H9 (cell line): Measurements from ENCODE around the gene SIGLEC5. TPM values are rescaled to one million over a fixed set of nuclear protein-coding genes. Genes with fewer than 3 reads are reported as not detected.

Experiments used
- DNase-seq: peaks from one replicate; pipeline ENCODE4 v3.0.0-alpha.2; 2017
- H2AFZ ChIP-seq: one replicate; pipeline ENCODE4 v1.6.1; 2013; ENCODE audit warnings: mild to moderate bottlenecking, low read length, control low read depth, moderate library complexity
- H2AK5ac ChIP-seq: 2 replicates; pipeline ENCODE4 v1.6.1; 2013; ENCODE audit warnings: low read length, control low read depth, mixed read lengths; ENCODE audit not compliant: insufficient read length
- H2BK120ac ChIP-seq: one replicate; pipeline ENCODE4 v1.6.1; 2013; ENCODE audit warnings: low read depth, mild to moderate bottlenecking, low read length, control low read depth, inconsistent platforms; ENCODE audit not compliant: poor library complexity, severe bottlenecking
- H2BK12ac ChIP-seq: 2 replicates; pipeline ENCODE4 v1.6.1; 2013; ENCODE audit warnings: low read length, control low read depth, mixed read lengths, low read depth; ENCODE audit not compliant: insufficient read length
- H2BK15ac ChIP-seq: 2 replicates; pipeline ENCODE4 v1.6.1; 2013; ENCODE audit warnings: low read depth, low read length, control low read depth
- H2BK20ac ChIP-seq: one replicate; pipeline ENCODE4 v1.6.1; 2013; ENCODE audit warnings: low read depth, mild to moderate bottlenecking, low read length, control low read depth, inconsistent platforms; ENCODE audit not compliant: poor library complexity, severe bottlenecking
- H2BK5ac ChIP-seq: 2 replicates; pipeline ENCODE4 v1.6.1; 2013; ENCODE audit warnings: low read length, control low read depth, mixed read lengths; ENCODE audit not compliant: insufficient read length
- H3K14ac ChIP-seq: 2 replicates; pipeline ENCODE4 v1.6.1; 2013; ENCODE audit warnings: low read length, control low read depth; ENCODE audit not compliant: insufficient read depth
- H3K18ac ChIP-seq: 2 replicates; pipeline ENCODE4 v1.6.1; 2013; ENCODE audit warnings: low read depth, mild to moderate bottlenecking, mixed read lengths, low read length, control low read depth; ENCODE audit not compliant: insufficient read length
- H3K23ac ChIP-seq: 2 replicates; pipeline ENCODE4 v1.6.1; 2013; ENCODE audit warnings: low read length, control low read depth, mixed read lengths, low read depth; ENCODE audit not compliant: insufficient read length
- H3K23me2 ChIP-seq: 2 replicates; pipeline ENCODE4 v1.6.1; 2013; ENCODE audit warnings: low read depth, mild to moderate bottlenecking, mixed read lengths, low read length, control low read depth; ENCODE audit not compliant: insufficient read length, poor library complexity, severe bottlenecking
- H3K27ac ChIP-seq: 2 replicates; pipeline ENCODE4 v1.5.1; 2013; ENCODE audit warnings: low read length, control low read depth, mixed read lengths, low read depth; ENCODE audit not compliant: insufficient read length
- H3K27me3 ChIP-seq: 2 replicates; pipeline ENCODE4 v1.6.1; 2013; ENCODE audit warnings: low read length, control low read depth, inconsistent platforms; ENCODE audit not compliant: insufficient read depth
- H3K4ac ChIP-seq: 2 replicates; pipeline ENCODE4 v1.6.1; 2013; ENCODE audit warnings: low read depth, mild to moderate bottlenecking, control low read depth, inconsistent platforms, low read length, moderate library complexity
- H3K4me1 ChIP-seq: 2 replicates; pipeline ENCODE4 v1.6.1; 2013; ENCODE audit warnings: low read length, control low read depth, inconsistent platforms; ENCODE audit not compliant: insufficient read depth
- H3K4me2 ChIP-seq: 2 replicates; pipeline ENCODE4 v1.6.1; 2013; ENCODE audit warnings: low read length, control low read depth, mixed read lengths; ENCODE audit not compliant: insufficient read length, insufficient read depth
- H3K56ac ChIP-seq: 2 replicates; pipeline ENCODE4 v1.6.1; 2013; ENCODE audit warnings: low read depth, mild to moderate bottlenecking, mixed read lengths, low read length, control low read depth; ENCODE audit not compliant: insufficient read length
- H3K79me1 ChIP-seq: 2 replicates; pipeline ENCODE4 v1.6.1; 2013; ENCODE audit warnings: low read depth, mild to moderate bottlenecking, moderate library complexity, low read length, control low read depth, inconsistent platforms; ENCODE audit not compliant: insufficient read depth, poor library complexity, severe bottlenecking
- H3K79me2 ChIP-seq: 2 replicates; pipeline ENCODE4 v1.6.1; 2013; ENCODE audit warnings: low read length, control low read depth, inconsistent platforms; ENCODE audit not compliant: insufficient read depth
- H3K9ac ChIP-seq: 2 replicates; pipeline ENCODE4 v1.6.1; 2013; ENCODE audit warnings: low read length, control low read depth, mixed read lengths; ENCODE audit not compliant: insufficient read length; ENCODE audit errors: extremely low read depth
- H3K9me3 ChIP-seq: one replicate; pipeline ENCODE4 v1.6.1; 2013; ENCODE audit warnings: low read depth, low read length, inconsistent platforms; ENCODE audit not compliant: control insufficient read depth
- H3T11ph ChIP-seq: one replicate; pipeline ENCODE4 v1.6.1; 2013; ENCODE audit warnings: mild to moderate bottlenecking, low read length, control low read depth, inconsistent platforms
- H4K20me1 ChIP-seq: one replicate; pipeline ENCODE4 v1.6.1; 2013; ENCODE audit not compliant: control insufficient read depth, insufficient read length, insufficient read depth
- H4K5ac ChIP-seq: 2 replicates; pipeline ENCODE4 v1.6.1; 2013; ENCODE audit warnings: low read depth, mild to moderate bottlenecking, mixed read lengths, low read length, control low read depth; ENCODE audit not compliant: insufficient read length
- H4K8ac ChIP-seq: replicated peaks from 2 replicates; pipeline ENCODE4 v1.6.1; 2013; ENCODE audit warnings: low read length, control low read depth, mixed read lengths, low read depth; ENCODE audit not compliant: insufficient read length
- H4K91ac ChIP-seq: 2 replicates; pipeline ENCODE4 v1.6.1; 2013; ENCODE audit warnings: low read depth, mild to moderate bottlenecking, moderate library complexity, mixed read lengths, low read length, control low read depth; ENCODE audit not compliant: insufficient read length
- H3K27ac Mint-ChIP-seq, 3 experiments: 2 replicates in 2 of 3; 3 replicates in 1 of 3; pipeline ENCODE4 v1.8.0; 2020 to 2021; ENCODE audit warnings: mixed read lengths in 3 of 3, mild to moderate bottlenecking in 1 of 3, moderate library complexity in 1 of 3
- H3K27me3 Mint-ChIP-seq: 2 replicates; pipeline ENCODE4 v1.8.0; 2021; ENCODE audit warnings: low read depth, mild to moderate bottlenecking, moderate library complexity, mixed read lengths
- H3K36me3 Mint-ChIP-seq, 3 experiments: 2 replicates in 2 of 3; 3 replicates in 1 of 3; pipeline ENCODE4 v1.8.0; 2020 to 2021; ENCODE audit warnings: low read depth in 3 of 3, mixed read lengths in 3 of 3; ENCODE audit not compliant: insufficient read depth in 1 of 3
- H3K4me1 Mint-ChIP-seq, 2 experiments: 2 replicates each; pipeline ENCODE4 v1.8.0; 2020; ENCODE audit warnings: mixed read lengths in 2 of 2
- H3K4me3 Mint-ChIP-seq, 2 experiments: 2 replicates in 1 of 2; 3 replicates in 1 of 2; pipeline ENCODE4 v1.8.0; 2020 to 2021; ENCODE audit warnings: mild to moderate bottlenecking in 2 of 2, mixed read lengths in 2 of 2, moderate library complexity in 1 of 2
- H3K9me3 Mint-ChIP-seq, 2 experiments: 2 replicates in 1 of 2; 3 replicates in 1 of 2; pipeline ENCODE4 v1.8.0; 2020; ENCODE audit warnings: mild to moderate bottlenecking in 2 of 2, mixed read lengths in 2 of 2, moderate library complexity in 1 of 2
- WGBS: extraction: QIAGEN DNeasy Blood & Tissue Kit; methylation state at CpG from one replicate; pipeline ENCODE4 v1.1.7; 2013; ENCODE audit warnings: missing lambda C conversion rate, low lambda C conversion rate, mixed read lengths; ENCODE audit not compliant: insufficient read length; ENCODE audit errors: extremely low coverage; 5-methylcytosine and 5-hydroxymethylcytosine counted together
- total RNA-seq: library from RNA; stranded (reverse); gene quantifications from 2 replicates; pipeline ENCODE4 v1.2.1, GENCODE V29; 2021
- TF ChIP-seq, protein P1 (sequence below): fragments of 200-600 bp; sonication (generic); conservative IDR thresholded peaks from 3 replicates; pipeline ENCODE4 v1.8.0; 2021; ENCODE audit warnings: antibody characterized with exemption, mild to moderate bottlenecking

The SIGLEC5 gene
- total RNA-seq, 1 experiment from 2014 or later = not detected

DNA sequence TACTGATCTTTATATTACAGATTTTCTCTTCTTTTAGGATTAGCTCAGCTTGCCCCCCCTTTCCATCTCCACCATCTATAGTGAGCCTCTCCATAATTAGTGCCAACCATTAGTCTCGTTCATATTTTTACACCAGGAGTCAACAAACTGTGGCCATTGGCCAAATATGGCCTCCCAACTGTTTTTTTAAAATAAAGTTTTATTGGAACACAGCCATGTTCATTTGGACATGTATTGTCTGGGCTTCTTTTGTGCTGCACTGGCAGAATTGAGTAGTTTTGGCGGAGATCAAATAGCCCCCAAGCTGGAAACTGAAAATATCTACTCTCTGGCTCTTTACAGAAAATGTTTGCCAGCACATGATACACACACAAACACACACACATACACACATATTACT lies 40.7 kb downstream of the SIGLEC5 start:
- Histone ChIP-seq H3K14ac (no peak overlapping the region), H3K27me3 (no peaks in the 10 kb centered on the region), H3K18ac (no peak overlapping the region), H3T11ph (no peak overlapping the region), H2BK5ac (no peak overlapping the region), H2BK12ac (no peak overlapping the region), H2AFZ (no peak overlapping the region), H2BK15ac (no peak overlapping the region), H3K4me2 (no peak overlapping the region), H3K4me1 (no peaks in the 10 kb centered on the region; the same call in 1 of the 2 replicates), H4K20me1 (no peaks in the 10 kb centered on the region), H3K27ac (no peak overlapping the region), H3K79me1 (no peaks in the 10 kb centered on the region), H3K9ac (no peak overlapping the region), H4K5ac (no peak overlapping the region), H3K9me3 (peaks cover 18% of the 10 kb centered on the region), H3K4ac (no peak overlapping the region), H2AK5ac (no peak overlapping the region), H3K23ac (no peak overlapping the region), H4K8ac (no peak overlapping the region), H2BK120ac (no peak overlapping the region), H4K91ac (no peak overlapping the region), H3K56ac (no peak overlapping the region), H2BK20ac (no peak overlapping the region), H3K23me2 (peaks cover 6% of the 10 kb centered on the region), H3K79me2 (no peaks in the 10 kb centered on the region)
- Mint-ChIP-seq H3K4me1 (peaks cover 8 to 9% of the 10 kb centered on the region in 2 experiments), H3K9me3 (peaks cover 25 to 36% of the 10 kb centered on the region in 2 experiments), H3K36me3 (peaks cover 31 to 48% (median 36%) of the 10 kb centered on the region in 3 experiments), H3K4me3 (no peak overlapping the region), H3K27ac (no peak overlapping the region), H3K27me3 (peaks cover 5% of the 10 kb centered on the region)
- no peak for DNase-seq
- no CpG with 5 or more reads among the region's 2 CpGs for WGBS
- TF ChIP-seq, protein P1, sequence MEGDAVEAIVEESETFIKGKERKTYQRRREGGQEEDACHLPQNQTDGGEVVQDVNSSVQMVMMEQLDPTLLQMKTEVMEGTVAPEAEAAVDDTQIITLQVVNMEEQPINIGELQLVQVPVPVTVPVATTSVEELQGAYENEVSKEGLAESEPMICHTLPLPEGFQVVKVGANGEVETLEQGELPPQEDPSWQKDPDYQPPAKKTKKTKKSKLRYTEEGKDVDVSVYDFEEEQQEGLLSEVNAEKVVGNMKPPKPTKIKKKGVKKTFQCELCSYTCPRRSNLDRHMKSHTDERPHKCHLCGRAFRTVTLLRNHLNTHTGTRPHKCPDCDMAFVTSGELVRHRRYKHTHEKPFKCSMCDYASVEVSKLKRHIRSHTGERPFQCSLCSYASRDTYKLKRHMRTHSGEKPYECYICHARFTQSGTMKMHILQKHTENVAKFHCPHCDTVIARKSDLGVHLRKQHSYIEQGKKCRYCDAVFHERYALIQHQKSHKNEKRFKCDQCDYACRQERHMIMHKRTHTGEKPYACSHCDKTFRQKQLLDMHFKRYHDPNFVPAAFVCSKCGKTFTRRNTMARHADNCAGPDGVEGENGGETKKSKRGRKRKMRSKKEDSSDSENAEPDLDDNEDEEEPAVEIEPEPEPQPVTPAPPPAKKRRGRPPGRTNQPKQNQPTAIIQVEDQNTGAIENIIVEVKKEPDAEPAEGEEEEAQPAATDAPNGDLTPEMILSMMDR = no peak
